ENCODE data around the gene TGDS.
"Not testable (repeated sequence)": the region's sequence is repeated elsewhere in the genome, so short reads cannot be mapped to it uniquely, and the experiment has no call there.

DNA sequence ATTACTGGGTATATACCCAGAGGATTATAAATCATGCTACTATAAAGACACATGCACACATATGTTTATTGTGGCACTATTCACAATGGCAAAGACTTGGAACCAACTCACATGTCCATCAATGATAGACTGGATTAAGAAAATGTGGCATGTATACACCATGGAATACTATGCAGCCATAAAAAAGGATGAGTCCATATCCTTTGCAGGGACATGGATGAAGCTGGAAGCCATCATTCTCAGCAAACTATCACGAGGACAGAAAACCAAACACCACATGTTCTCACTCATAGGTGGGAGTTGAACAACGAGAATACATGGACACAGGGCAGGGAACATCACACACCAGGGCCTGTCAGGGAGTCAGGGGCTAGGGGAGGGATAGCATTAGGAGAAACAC is 63.7 kb downstream of the TGDS start:
- TF ChIP-seq CTCF, POLR2A (IDR thresholded peaks at IDR 0.05): not testable (repeated sequence)
